Measurements from ENCODE around the gene UBE2D2.
A peak's percentile ranks its signal among the peaks of the same experiment; 100 is the strongest.
"Not testable (repeated sequence)": the region's sequence is repeated elsewhere in the genome, so short reads cannot be mapped to it uniquely, and the experiment has no call there.

Gene UBE2D2

GRCh38 chr5:139524940-139525585, 36.1 kb upstream of the UBE2D2 start:
- TF ChIP-seq PAX5 (IDR thresholded peaks at IDR 0.05; ENCODE audit: insufficient read depth, low read length, severe bottlenecking) (no peak), POLR2AphosphoS5 (IDR thresholded peaks at IDR 0.05; ENCODE audit: low read depth, low read length) (no peak), TAF1 (IDR thresholded peaks at IDR 0.05; ENCODE audit: low read depth, low read length) (no peak), SPI1 (IDR thresholded peaks at IDR 0.05; ENCODE audit: low read depth, low read length) (no peak; the same call in 1 of the 2 replicates), POU2F2 (IDR thresholded peaks at IDR 0.05; ENCODE audit: low read depth, low read length) (no peak), POLR2A (IDR thresholded peaks at IDR 0.05; ENCODE audit: low read depth, low read length) (no peak)
- peak; percentile 55 for FAIRE-seq
- DNase-seq (ENCODE audit: insufficient read length, low spot score) = no peak

GRCh38 chr5:139525586-139526308, 35.4 kb upstream of the UBE2D2 start:
- not testable (repeated sequence) for DNase-seq (ENCODE audit: insufficient read length, low spot score)
- FAIRE-seq = peak; percentile 83

- FAIRE-seq; DNase-seq (ENCODE audit: insufficient read length, low spot score): not testable (repeated sequence)
Measured at GRCh38 chr5:139526309-139527089, 34.6 kb upstream of the UBE2D2 start.

- not testable (repeated sequence) for DNase-seq (ENCODE audit: insufficient read length, low spot score); FAIRE-seq
Measured at GRCh38 chr5:139527090-139527470, 34.1 kb upstream of the UBE2D2 start.

- not testable (repeated sequence) for FAIRE-seq; DNase-seq (ENCODE audit: insufficient read length, low spot score)
Measured at GRCh38 chr5:139527896-139528467, 33.2 kb upstream of the UBE2D2 start.

- DNase-seq (ENCODE audit: insufficient read length, low spot score); FAIRE-seq: not testable (repeated sequence)
Measured at GRCh38 chr5:139528695-139529094, 32.4 kb upstream of the UBE2D2 start.

GRCh38 chr5:139530079-139530478, 31.1 kb upstream of the UBE2D2 start:
- not testable (repeated sequence) for FAIRE-seq

GRCh38 chr5:139531772-139532169, 29.4 kb upstream of the UBE2D2 start:
- FAIRE-seq (no peak), DNase-seq (ENCODE audit: insufficient read length, low spot score) (no peak)

More at GRCh38 chr5:139530079-139530478, 31.1 kb upstream of the UBE2D2 start:
- DNase-seq (ENCODE audit: insufficient read length, low spot score) = not testable (repeated sequence)

GRCh38 chr5:139543423-139543991, 17.6 kb upstream of the UBE2D2 start:
- no peak for TF ChIP-seq POLR2A (IDR thresholded peaks at IDR 0.05; ENCODE audit: low read depth, low read length)
- TF ChIP-seq PAX5 (IDR thresholded peaks at IDR 0.05; ENCODE audit: insufficient read depth, low read length, severe bottlenecking) = no peak
- TF ChIP-seq TAF1 (IDR thresholded peaks at IDR 0.05; ENCODE audit: low read depth, low read length) = no peak
- TF ChIP-seq SPI1 (IDR thresholded peaks at IDR 0.05; ENCODE audit: low read depth, low read length) = no peak
- TF ChIP-seq POLR2AphosphoS5 (IDR thresholded peaks at IDR 0.05; ENCODE audit: low read depth, low read length) = no peak
- TF ChIP-seq POU2F2 (IDR thresholded peaks at IDR 0.05; ENCODE audit: low read depth, low read length) = no peak
- FAIRE-seq (peak; percentile 78), DNase-seq (ENCODE audit: insufficient read length, low spot score) (peak; percentile 65)

More at GRCh38 chr5:139531772-139532169, 29.4 kb upstream of the UBE2D2 start:
- TF ChIP-seq TAF1 (IDR thresholded peaks at IDR 0.05; ENCODE audit: low read depth, low read length) = no peak
- TF ChIP-seq POLR2A (IDR thresholded peaks at IDR 0.05; ENCODE audit: low read depth, low read length) = no peak
- TF ChIP-seq POLR2AphosphoS5 (IDR thresholded peaks at IDR 0.05; ENCODE audit: low read depth, low read length) = no peak
- no peak for TF ChIP-seq SPI1 (IDR thresholded peaks at IDR 0.05; ENCODE audit: low read depth, low read length)
- no peak for TF ChIP-seq PAX5 (IDR thresholded peaks at IDR 0.05; ENCODE audit: insufficient read depth, low read length, severe bottlenecking)
- no peak for TF ChIP-seq POU2F2 (IDR thresholded peaks at IDR 0.05; ENCODE audit: low read depth, low read length)

- DNase-seq (ENCODE audit: insufficient read length, low spot score); FAIRE-seq: not testable (repeated sequence)
Measured at GRCh38 chr5:139546593-139546992, 14.5 kb upstream of the UBE2D2 start.

Data from GM12891 (cell line).